Measurements from ENCODE around the gene MYH6. TPM values are rescaled to one million over a fixed set of nuclear protein-coding genes. Genes with fewer than 3 reads are reported as not detected.

Gene MYH6
- total and polyA plus RNA-seq, 4 donors = 0.05 to 0.17 (median 0.06) TPM; not detected in 1

DNA sequence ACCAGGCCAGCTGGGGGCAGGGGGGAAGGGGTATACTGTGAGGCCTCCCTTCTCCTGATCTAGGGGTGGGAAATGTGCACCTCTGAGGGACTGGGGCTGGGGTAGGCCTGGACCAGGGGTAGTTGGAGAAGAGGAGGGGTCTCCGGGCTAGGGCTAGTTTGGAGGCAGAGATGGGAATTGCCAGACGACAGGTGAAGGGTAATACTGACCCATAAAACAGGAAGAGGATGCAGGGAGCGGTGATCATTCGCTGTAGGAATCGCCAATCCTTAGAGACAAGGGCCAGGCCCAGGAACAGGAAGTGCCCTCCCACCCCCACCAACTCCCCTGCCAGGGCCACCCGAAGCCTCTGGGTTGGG lies 59.8 kb downstream of the MYH6 start:
- Histone ChIP-seq H3K36me3 (ENCODE audit: control insufficient read depth in 4 of 4, insufficient read depth in 3 of 4, low read depth in 1 of 4, low read length in 3 of 4) (no peaks in the 10 kb centered on the region), H3K4me3 (ENCODE audit: low read depth in 1 of 3, low read length in 3 of 3) (no peak overlapping the region), H3K9ac (ENCODE audit: low read depth in 1 of 2, low read length in 2 of 2) (no peak overlapping the region), H3K27ac (ENCODE audit: low read depth in 1 of 2, low read length in 2 of 2) (no peak overlapping the region), H3K9me3 (ENCODE audit: control insufficient read depth in 4 of 4, low read length in 3 of 4) (no peaks in the 10 kb centered on the region), H3K27me3 (ENCODE audit: control insufficient read depth in 4 of 4, insufficient read depth in 4 of 4, low read length in 3 of 4) (peaks cover 0 to 4% (median 1%) of the 10 kb centered on the region in 4 donors), H3K4me1 (ENCODE audit: control insufficient read depth in 4 of 4, insufficient read depth in 4 of 4, low read length in 3 of 4) (peaks cover 4 to 11% (median 8%) of the 10 kb centered on the region in 4 donors)
- DNase-seq (ENCODE audit: low spot score) = no peak
- TF ChIP-seq, protein P1, sequence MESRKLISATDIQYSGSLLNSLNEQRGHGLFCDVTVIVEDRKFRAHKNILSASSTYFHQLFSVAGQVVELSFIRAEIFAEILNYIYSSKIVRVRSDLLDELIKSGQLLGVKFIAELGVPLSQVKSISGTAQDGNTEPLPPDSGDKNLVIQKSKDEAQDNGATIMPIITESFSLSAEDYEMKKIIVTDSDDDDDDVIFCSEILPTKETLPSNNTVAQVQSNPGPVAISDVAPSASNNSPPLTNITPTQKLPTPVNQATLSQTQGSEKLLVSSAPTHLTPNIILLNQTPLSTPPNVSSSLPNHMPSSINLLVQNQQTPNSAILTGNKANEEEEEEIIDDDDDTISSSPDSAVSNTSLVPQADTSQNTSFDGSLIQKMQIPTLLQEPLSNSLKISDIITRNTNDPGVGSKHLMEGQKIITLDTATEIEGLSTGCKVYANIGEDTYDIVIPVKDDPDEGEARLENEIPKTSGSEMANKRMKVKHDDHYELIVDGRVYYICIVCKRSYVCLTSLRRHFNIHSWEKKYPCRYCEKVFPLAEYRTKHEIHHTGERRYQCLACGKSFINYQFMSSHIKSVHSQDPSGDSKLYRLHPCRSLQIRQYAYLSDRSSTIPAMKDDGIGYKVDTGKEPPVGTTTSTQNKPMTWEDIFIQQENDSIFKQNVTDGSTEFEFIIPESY (IDR thresholded peaks at IDR 0.05) = no peak
- TF ChIP-seq GABPA (IDR thresholded peaks at IDR 0.05 in 1 of 2, conservative IDR thresholded peaks at IDR 0.05 in 1 of 2) (no peak), SP1 (IDR thresholded peaks at IDR 0.05) (no peak), NR2F2 (IDR thresholded peaks at IDR 0.05) (no peak), JUND (IDR thresholded peaks at IDR 0.05) (no peak), HNF4A (conservative IDR thresholded peaks at IDR 0.05) (no peak), FOXA1 (IDR thresholded peaks at IDR 0.05) (no peak), EGR1 (IDR thresholded peaks at IDR 0.05; ENCODE audit: low read depth in 2 of 2) (no peak), YY1 (IDR thresholded peaks at IDR 0.05) (no peak), HNF4G (IDR thresholded peaks at IDR 0.05) (no peak), FOXA2 (IDR thresholded peaks at IDR 0.05) (no peak)
- TF ChIP-seq, protein P2, sequence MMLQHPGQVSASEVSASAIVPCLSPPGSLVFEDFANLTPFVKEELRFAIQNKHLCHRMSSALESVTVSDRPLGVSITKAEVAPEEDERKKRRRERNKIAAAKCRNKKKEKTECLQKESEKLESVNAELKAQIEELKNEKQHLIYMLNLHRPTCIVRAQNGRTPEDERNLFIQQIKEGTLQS (IDR thresholded peaks at IDR 0.05) = no peak
- TF ChIP-seq, protein P3, sequence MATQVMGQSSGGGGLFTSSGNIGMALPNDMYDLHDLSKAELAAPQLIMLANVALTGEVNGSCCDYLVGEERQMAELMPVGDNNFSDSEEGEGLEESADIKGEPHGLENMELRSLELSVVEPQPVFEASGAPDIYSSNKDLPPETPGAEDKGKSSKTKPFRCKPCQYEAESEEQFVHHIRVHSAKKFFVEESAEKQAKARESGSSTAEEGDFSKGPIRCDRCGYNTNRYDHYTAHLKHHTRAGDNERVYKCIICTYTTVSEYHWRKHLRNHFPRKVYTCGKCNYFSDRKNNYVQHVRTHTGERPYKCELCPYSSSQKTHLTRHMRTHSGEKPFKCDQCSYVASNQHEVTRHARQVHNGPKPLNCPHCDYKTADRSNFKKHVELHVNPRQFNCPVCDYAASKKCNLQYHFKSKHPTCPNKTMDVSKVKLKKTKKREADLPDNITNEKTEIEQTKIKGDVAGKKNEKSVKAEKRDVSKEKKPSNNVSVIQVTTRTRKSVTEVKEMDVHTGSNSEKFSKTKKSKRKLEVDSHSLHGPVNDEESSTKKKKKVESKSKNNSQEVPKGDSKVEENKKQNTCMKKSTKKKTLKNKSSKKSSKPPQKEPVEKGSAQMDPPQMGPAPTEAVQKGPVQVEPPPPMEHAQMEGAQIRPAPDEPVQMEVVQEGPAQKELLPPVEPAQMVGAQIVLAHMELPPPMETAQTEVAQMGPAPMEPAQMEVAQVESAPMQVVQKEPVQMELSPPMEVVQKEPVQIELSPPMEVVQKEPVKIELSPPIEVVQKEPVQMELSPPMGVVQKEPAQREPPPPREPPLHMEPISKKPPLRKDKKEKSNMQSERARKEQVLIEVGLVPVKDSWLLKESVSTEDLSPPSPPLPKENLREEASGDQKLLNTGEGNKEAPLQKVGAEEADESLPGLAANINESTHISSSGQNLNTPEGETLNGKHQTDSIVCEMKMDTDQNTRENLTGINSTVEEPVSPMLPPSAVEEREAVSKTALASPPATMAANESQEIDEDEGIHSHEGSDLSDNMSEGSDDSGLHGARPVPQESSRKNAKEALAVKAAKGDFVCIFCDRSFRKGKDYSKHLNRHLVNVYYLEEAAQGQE (IDR thresholded peaks at IDR 0.05) = no peak
- WGBS = 88% methylated on average over 6 of the region's 6 CpGs

DNA sequence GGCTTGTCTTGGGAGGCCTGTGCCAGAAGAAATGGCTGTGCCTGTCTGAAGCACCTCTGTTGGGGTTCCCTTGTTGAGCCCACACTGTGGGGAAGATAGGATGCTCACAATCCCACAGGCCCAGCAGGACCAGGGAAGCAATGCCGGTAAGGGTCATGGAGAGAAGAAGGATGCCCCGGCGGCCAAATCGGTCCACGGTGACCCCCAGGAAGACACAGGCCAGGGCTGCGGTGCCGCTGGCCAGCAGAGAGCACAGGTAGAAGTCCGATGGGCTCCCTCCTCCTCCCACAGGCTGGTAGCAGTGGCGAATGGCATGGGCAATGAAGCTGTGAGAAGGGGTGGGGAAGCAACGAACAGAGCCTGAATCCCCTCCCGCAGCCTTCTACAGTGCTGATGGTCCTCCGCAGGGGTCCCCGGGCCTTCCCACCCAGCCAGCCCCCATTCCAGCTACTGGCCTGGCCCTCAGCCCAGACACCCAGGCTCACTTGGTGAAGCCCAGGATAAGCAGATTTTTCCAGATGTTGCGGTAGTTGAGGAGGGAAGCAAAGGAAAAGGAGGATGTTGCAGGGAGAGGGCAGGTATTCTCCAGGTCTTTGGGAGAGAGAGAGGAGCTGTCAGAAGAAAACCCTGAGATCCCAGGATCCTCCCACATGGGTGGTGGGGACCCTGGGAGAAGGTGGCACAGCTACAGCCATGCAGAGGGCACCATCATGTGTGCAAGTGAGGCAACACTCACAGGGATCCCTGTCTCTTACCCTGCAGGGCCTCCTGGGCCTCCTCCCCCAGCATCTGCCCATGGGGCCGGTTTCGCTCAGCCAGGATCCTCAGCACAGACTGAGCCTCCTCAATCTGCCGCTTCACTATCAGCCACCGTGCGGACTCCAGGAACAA lies 60.4 kb downstream of the MYH6 start:
- Histone ChIP-seq H3K9me3 (ENCODE audit: control insufficient read depth in 4 of 4, low read length in 3 of 4) (no peaks in the 10 kb centered on the region), H3K4me3 (ENCODE audit: low read depth in 1 of 3, low read length in 3 of 3) (no peak overlapping the region), H3K4me1 (ENCODE audit: control insufficient read depth in 4 of 4, insufficient read depth in 4 of 4, low read length in 3 of 4) (peaks cover 4 to 9% (median 6%) of the 10 kb centered on the region in 4 donors), H3K27ac (ENCODE audit: low read depth in 1 of 2, low read length in 2 of 2) (no peak overlapping the region), H3K9ac (ENCODE audit: low read depth in 1 of 2, low read length in 2 of 2) (no peak overlapping the region), H3K27me3 (ENCODE audit: control insufficient read depth in 4 of 4, insufficient read depth in 4 of 4, low read length in 3 of 4) (peaks cover 0 to 4% (median 0%) of the 10 kb centered on the region in 4 donors), H3K36me3 (ENCODE audit: control insufficient read depth in 4 of 4, insufficient read depth in 3 of 4, low read depth in 1 of 4, low read length in 3 of 4) (no peaks in the 10 kb centered on the region)
- DNase-seq (ENCODE audit: low spot score) = no peak
- 94% methylated on average over 19 of the region's 19 CpGs for WGBS
- TF ChIP-seq FOXA1 (IDR thresholded peaks at IDR 0.05) (no peak), NR2F2 (IDR thresholded peaks at IDR 0.05) (no peak), JUND (IDR thresholded peaks at IDR 0.05) (no peak), HNF4G (IDR thresholded peaks at IDR 0.05) (no peak), SP1 (IDR thresholded peaks at IDR 0.05) (no peak), HNF4A (conservative IDR thresholded peaks at IDR 0.05) (no peak), YY1 (IDR thresholded peaks at IDR 0.05) (no peak), FOXA2 (IDR thresholded peaks at IDR 0.05) (no peak), TAF1 (conservative IDR thresholded peaks at IDR 0.05) (no peak)
- TF ChIP-seq, protein P1 (IDR thresholded peaks at IDR 0.05) = no peak
- TF ChIP-seq, protein P4, sequence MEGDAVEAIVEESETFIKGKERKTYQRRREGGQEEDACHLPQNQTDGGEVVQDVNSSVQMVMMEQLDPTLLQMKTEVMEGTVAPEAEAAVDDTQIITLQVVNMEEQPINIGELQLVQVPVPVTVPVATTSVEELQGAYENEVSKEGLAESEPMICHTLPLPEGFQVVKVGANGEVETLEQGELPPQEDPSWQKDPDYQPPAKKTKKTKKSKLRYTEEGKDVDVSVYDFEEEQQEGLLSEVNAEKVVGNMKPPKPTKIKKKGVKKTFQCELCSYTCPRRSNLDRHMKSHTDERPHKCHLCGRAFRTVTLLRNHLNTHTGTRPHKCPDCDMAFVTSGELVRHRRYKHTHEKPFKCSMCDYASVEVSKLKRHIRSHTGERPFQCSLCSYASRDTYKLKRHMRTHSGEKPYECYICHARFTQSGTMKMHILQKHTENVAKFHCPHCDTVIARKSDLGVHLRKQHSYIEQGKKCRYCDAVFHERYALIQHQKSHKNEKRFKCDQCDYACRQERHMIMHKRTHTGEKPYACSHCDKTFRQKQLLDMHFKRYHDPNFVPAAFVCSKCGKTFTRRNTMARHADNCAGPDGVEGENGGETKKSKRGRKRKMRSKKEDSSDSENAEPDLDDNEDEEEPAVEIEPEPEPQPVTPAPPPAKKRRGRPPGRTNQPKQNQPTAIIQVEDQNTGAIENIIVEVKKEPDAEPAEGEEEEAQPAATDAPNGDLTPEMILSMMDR (IDR thresholded peaks at IDR 0.05; ENCODE audit: low read depth, low read length, missing input control) = no peak
- TF ChIP-seq, protein P5, sequence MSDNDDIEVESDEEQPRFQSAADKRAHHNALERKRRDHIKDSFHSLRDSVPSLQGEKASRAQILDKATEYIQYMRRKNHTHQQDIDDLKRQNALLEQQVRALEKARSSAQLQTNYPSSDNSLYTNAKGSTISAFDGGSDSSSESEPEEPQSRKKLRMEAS (IDR thresholded peaks at IDR 0.05) = no peak
- TF ChIP-seq, protein P2 (IDR thresholded peaks at IDR 0.05) = no peak

All from liver (tissue), 9 donors.